PC-3 (cell line): ENCODE data around the gene GFRA1.

Experiments used
- CTCF ChIP-seq: fragments of 300-600 bp; sonication (generic); conservative IDR thresholded peaks from 2 replicates; pipeline ENCODE4 v1.5.1; 2017; ENCODE audit warnings: antibody characterized with exemption, low read depth, mild to moderate bottlenecking, low read length
- EZH2 ChIP-seq: fragments of 300-600 bp; sonication (generic); IDR thresholded peaks from one replicate; pipeline ENCODE4 v1.6.1; 2017; ENCODE audit warnings: antibody characterized with exemption, mild to moderate bottlenecking, low read length; ENCODE audit not compliant: unreplicated experiment
- EZH2phosphoT487 ChIP-seq: fragments of 300-600 bp; sonication (generic); IDR thresholded peaks from 2 replicates; pipeline ENCODE4 v1.6.1; 2018; ENCODE audit warnings: mild to moderate bottlenecking, antibody characterized with exemption, low read length, borderline replicate concordance

GRCh38 chr10:116121640-116122525, 151.1 kb downstream of the GFRA1 start:
- TF ChIP-seq EZH2phosphoT487 = no peak
- no peak for TF ChIP-seq CTCF
- no peak for TF ChIP-seq EZH2
